HepG2 (cell line): ENCODE measurements around the gene CSNK2A1.
"Not testable (repeated sequence)": the region's sequence is repeated elsewhere in the genome, so short reads cannot be mapped to it uniquely, and the experiment has no call there.

Experiments
- BRD4 ChIP-seq: sonication (generic); formaldehyde crosslinking; IDR thresholded peaks from 2 replicates; pipeline ENCODE4 v1.4.0; 2020; ENCODE audit warnings: missing genetic modification reagents
- DPF2 ChIP-seq: sonication (generic); formaldehyde crosslinking; IDR thresholded peaks from 2 replicates; pipeline ENCODE4 v1.4.0; 2020; ENCODE audit warnings: mild to moderate bottlenecking, low read depth, missing genetic modification reagents, borderline replicate concordance
- ETV5 ChIP-seq: IDR thresholded peaks from 2 replicates; pipeline ENCODE4 v1.6.1; 2018; ENCODE audit warnings: missing biosample characterization, missing genetic modification reagents, inconsistent platforms, borderline replicate concordance
- MAFK ChIP-seq, 2 experiments: IDR thresholded peaks in 1 of 2; conservative IDR thresholded peaks in 1 of 2; 2 replicates each; pipeline ENCODE4 v1.6.1; 2011; ENCODE audit warnings: improper control_type of control experiment in 2 of 2, low read length in 2 of 2
- SMARCC2 ChIP-seq: fragments of 450-650 bp; IDR thresholded peaks from 2 replicates; pipeline ENCODE4 v1.6.1; 2017; ENCODE audit warnings: antibody characterized with exemption, mild to moderate bottlenecking
- SNAPC2 ChIP-seq: sonication (generic); formaldehyde crosslinking; IDR thresholded peaks from 2 replicates; pipeline ENCODE4 v1.8.1; 2022; ENCODE audit warnings: mild to moderate bottlenecking, missing genetic modification reagents
- SP5 ChIP-seq: IDR thresholded peaks from 2 replicates; pipeline ENCODE4 v1.6.1; 2016; ENCODE audit warnings: low read depth, borderline replicate concordance
- TCF7 ChIP-seq: sonication (generic); IDR thresholded peaks from 2 replicates; pipeline ENCODE4 v1.6.1; 2016; ENCODE audit warnings: antibody characterized with exemption, low read depth
- YY1 ChIP-seq: IDR thresholded peaks from 2 replicates; pipeline ENCODE4 v1.6.1; 2011; ENCODE audit warnings: low read length, low read depth, moderate library complexity, mild to moderate bottlenecking; ENCODE audit not compliant: insufficient read depth, insufficient replicate concordance
- ZNF749 ChIP-seq: sonication (generic); formaldehyde crosslinking; IDR thresholded peaks from 2 replicates; pipeline ENCODE4 v1.8.0; 2022; ENCODE audit warnings: mild to moderate bottlenecking, missing genetic modification reagents, moderate library complexity, borderline replicate concordance
- ZSCAN12 ChIP-seq: sonication (generic); formaldehyde crosslinking; IDR thresholded peaks from 2 replicates; pipeline ENCODE4 v1.9.0; 2021; ENCODE audit warnings: mild to moderate bottlenecking, missing genetic modification reagents
- TF ChIP-seq, protein P1 (sequence below): sonication (generic); formaldehyde crosslinking; IDR thresholded peaks from 2 replicates; pipeline ENCODE4 v1.4.0; 2020; ENCODE audit warnings: mild to moderate bottlenecking, missing genetic modification reagents
- TF ChIP-seq, protein P2 (sequence below): IDR thresholded peaks from 2 replicates; pipeline ENCODE4 v1.6.1; 2012; ENCODE audit warnings: inconsistent platforms

DNA sequence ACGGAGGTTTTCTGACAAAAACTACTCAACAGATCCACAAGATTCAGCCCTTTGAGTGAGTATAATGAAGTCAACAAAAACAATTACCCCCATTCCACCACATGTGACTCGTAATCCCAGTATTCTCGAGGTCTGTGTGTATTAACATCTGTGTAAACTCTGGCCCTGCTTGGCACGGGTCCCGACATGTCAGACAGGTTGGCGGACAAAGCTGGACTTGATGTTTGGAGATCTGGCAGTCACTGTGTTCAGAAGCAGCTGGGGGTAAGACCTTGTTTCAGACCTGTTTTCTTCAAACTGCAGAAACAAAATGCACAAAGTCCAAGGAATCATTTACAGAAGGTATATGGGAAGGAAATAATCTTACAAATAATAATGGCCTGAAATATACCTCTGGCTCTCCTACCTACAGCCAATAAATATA lies 35.2 kb downstream of the CSNK2A1 start:
- TF ChIP-seq YY1; TCF7; BRD4 (CRISPR knock-in tag); SP5 (CRISPR knock-in tag); SMARCC2; ZNF749 (CRISPR knock-in tag); ZSCAN12 (CRISPR knock-in tag); ETV5 (CRISPR knock-in tag); MAFK (conservative IDR thresholded peaks at IDR 0.05 in 1 of 2, IDR thresholded peaks at IDR 0.05 in 1 of 2; ENCODE audit: low read length in 2 of 2): not testable (repeated sequence)
- TF ChIP-seq SNAPC2 (CRISPR knock-in tag): 0 out of 2 replicates have a peak, but pooled peaks have one; percentile 22
- TF ChIP-seq, protein P1, sequence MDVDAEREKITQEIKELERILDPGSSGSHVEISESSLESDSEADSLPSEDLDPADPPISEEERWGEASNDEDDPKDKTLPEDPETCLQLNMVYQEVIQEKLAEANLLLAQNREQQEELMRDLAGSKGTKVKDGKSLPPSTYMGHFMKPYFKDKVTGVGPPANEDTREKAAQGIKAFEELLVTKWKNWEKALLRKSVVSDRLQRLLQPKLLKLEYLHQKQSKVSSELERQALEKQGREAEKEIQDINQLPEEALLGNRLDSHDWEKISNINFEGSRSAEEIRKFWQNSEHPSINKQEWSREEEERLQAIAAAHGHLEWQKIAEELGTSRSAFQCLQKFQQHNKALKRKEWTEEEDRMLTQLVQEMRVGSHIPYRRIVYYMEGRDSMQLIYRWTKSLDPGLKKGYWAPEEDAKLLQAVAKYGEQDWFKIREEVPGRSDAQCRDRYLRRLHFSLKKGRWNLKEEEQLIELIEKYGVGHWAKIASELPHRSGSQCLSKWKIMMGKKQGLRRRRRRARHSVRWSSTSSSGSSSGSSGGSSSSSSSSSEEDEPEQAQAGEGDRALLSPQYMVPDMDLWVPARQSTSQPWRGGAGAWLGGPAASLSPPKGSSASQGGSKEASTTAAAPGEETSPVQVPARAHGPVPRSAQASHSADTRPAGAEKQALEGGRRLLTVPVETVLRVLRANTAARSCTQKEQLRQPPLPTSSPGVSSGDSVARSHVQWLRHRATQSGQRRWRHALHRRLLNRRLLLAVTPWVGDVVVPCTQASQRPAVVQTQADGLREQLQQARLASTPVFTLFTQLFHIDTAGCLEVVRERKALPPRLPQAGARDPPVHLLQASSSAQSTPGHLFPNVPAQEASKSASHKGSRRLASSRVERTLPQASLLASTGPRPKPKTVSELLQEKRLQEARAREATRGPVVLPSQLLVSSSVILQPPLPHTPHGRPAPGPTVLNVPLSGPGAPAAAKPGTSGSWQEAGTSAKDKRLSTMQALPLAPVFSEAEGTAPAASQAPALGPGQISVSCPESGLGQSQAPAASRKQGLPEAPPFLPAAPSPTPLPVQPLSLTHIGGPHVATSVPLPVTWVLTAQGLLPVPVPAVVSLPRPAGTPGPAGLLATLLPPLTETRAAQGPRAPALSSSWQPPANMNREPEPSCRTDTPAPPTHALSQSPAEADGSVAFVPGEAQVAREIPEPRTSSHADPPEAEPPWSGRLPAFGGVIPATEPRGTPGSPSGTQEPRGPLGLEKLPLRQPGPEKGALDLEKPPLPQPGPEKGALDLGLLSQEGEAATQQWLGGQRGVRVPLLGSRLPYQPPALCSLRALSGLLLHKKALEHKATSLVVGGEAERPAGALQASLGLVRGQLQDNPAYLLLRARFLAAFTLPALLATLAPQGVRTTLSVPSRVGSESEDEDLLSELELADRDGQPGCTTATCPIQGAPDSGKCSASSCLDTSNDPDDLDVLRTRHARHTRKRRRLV (CRISPR knock-in tag): not testable (repeated sequence)
- 0 out of 2 replicates have a peak, but pooled peaks have one; percentile 33 for TF ChIP-seq DPF2 (CRISPR knock-in tag)
- TF ChIP-seq, protein P2, sequence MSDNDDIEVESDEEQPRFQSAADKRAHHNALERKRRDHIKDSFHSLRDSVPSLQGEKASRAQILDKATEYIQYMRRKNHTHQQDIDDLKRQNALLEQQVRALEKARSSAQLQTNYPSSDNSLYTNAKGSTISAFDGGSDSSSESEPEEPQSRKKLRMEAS: peak; percentile 29; the same call in 1 of the 2 replicates
